BE2C (cell line): Measurements from ENCODE around the gene CAMTA1.

Experiments
- DNase-seq: peaks from one replicate; pipeline ENCODE4 v3.0.0-alpha.2; 2020
- H3K27me3 ChIP-seq: fragments of 250-450 bp; sonication (Bioruptor Pico); 2 replicates; pipeline ENCODE4 v1.5.1; 2020; ENCODE audit warnings: mild to moderate bottlenecking
- H3K36me3 ChIP-seq: fragments of 250-450 bp; sonication (Bioruptor Pico); 2 replicates; pipeline ENCODE4 v1.5.1; 2020; ENCODE audit warnings: mild to moderate bottlenecking
- H3K4me1 ChIP-seq: fragments of 250-450 bp; sonication (Bioruptor Pico); 2 replicates; pipeline ENCODE4 v1.5.1; 2020
- H3K4me3 ChIP-seq: 2 replicates; pipeline ENCODE4 v1.5.1; 2011; ENCODE audit warnings: low read depth, low read length
- H3K9me3 ChIP-seq: fragments of 250-450 bp; sonication (Bioruptor Pico); 2 replicates; pipeline ENCODE4 v1.5.1; 2020
- TF ChIP-seq, protein P1 (sequence below): IDR thresholded peaks from 2 replicates; pipeline ENCODE4 v1.5.1; 2012; ENCODE audit warnings: mild to moderate bottlenecking, low read depth, low read length

Gene CAMTA1

GRCh38 chr1:7085521-7085920 lies 300.3 kb downstream of the CAMTA1 start:
- no peaks in the 10 kb centered on the region for H3K36me3 ChIP-seq
- H3K27me3 ChIP-seq: no peaks in the 10 kb centered on the region
- TF ChIP-seq, protein P1, sequence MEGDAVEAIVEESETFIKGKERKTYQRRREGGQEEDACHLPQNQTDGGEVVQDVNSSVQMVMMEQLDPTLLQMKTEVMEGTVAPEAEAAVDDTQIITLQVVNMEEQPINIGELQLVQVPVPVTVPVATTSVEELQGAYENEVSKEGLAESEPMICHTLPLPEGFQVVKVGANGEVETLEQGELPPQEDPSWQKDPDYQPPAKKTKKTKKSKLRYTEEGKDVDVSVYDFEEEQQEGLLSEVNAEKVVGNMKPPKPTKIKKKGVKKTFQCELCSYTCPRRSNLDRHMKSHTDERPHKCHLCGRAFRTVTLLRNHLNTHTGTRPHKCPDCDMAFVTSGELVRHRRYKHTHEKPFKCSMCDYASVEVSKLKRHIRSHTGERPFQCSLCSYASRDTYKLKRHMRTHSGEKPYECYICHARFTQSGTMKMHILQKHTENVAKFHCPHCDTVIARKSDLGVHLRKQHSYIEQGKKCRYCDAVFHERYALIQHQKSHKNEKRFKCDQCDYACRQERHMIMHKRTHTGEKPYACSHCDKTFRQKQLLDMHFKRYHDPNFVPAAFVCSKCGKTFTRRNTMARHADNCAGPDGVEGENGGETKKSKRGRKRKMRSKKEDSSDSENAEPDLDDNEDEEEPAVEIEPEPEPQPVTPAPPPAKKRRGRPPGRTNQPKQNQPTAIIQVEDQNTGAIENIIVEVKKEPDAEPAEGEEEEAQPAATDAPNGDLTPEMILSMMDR: no peak
- DNase-seq: no peak
- no peaks in the 10 kb centered on the region for H3K4me1 ChIP-seq
- H3K4me3 ChIP-seq: no peak overlapping the region
- H3K9me3 ChIP-seq: no peaks in the 10 kb centered on the region

DNA sequence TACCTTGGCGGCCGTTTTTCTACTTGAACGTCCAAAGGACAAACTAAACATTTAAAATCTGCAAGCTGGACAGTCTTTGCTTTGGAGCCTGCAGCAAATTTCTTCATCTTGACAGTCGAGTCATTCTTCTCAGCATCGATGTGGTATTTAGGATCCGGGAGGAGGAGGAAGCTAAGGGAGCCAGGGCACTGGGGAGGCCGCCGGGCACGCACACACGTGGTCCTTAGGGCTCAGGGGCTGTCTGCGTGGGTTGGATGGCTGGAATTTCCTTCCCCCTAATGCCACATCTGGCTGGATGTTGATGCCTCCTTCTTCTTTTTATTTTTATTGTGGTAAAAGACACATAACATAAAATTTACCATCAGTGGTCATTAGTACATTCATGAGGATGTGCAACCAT lies 300.9 kb downstream of the CAMTA1 start:
- no peaks in the 10 kb centered on the region for H3K27me3 ChIP-seq
- H3K4me3 ChIP-seq: no peak overlapping the region
- no peaks in the 10 kb centered on the region for H3K9me3 ChIP-seq
- DNase-seq: no peak
- no peaks in the 10 kb centered on the region for H3K4me1 ChIP-seq
- TF ChIP-seq, protein P1: no peak
- H3K36me3 ChIP-seq: no peaks in the 10 kb centered on the region

GRCh38 chr1:7087888-7088287 lies 302.6 kb downstream of the CAMTA1 start:
- no peak overlapping the region for H3K4me3 ChIP-seq
- DNase-seq: no peak
- H3K4me1 ChIP-seq: no peaks in the 10 kb centered on the region
- TF ChIP-seq, protein P1: no peak
- no peaks in the 10 kb centered on the region for H3K27me3 ChIP-seq
- no peaks in the 10 kb centered on the region for H3K9me3 ChIP-seq
- H3K36me3 ChIP-seq: no peaks in the 10 kb centered on the region

DNA sequence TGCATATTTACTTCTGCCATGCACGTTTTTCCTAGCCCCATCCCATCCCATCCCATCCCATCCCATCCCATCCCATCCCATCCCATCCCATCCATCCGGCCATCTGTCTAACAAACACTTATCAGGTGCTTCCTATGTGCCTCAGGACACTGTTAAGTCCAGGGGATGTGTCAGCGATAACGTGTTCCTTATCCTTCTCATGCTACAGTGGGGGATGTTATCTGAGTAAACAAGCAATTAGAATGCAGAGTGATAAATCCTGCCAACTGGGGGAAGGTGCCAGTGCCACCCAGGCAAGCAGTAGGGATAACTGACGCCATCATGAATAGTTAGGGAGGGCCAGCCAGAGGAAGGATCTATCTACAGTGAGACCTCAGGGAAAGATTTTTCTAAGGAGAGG lies 304.2 kb downstream of the CAMTA1 start:
- no peak for DNase-seq
- TF ChIP-seq, protein P1: no peak
- Histone ChIP-seq H3K27me3 (no peaks in the 10 kb centered on the region), H3K4me1 (no peaks in the 10 kb centered on the region), H3K36me3 (no peaks in the 10 kb centered on the region), H3K9me3 (no peaks in the 10 kb centered on the region), H3K4me3 (no peak overlapping the region)

- Histone ChIP-seq H3K4me1 (no peaks in the 10 kb centered on the region), H3K27me3 (no peaks in the 10 kb centered on the region), H3K4me3 (no peak overlapping the region), H3K36me3 (no peaks in the 10 kb centered on the region), H3K9me3 (no peaks in the 10 kb centered on the region)
- no peak for DNase-seq
- TF ChIP-seq, protein P1: no peak
These were observed 308.0 kb downstream of the CAMTA1 start for GRCh38 chr1:7093297-7093696.

DNA sequence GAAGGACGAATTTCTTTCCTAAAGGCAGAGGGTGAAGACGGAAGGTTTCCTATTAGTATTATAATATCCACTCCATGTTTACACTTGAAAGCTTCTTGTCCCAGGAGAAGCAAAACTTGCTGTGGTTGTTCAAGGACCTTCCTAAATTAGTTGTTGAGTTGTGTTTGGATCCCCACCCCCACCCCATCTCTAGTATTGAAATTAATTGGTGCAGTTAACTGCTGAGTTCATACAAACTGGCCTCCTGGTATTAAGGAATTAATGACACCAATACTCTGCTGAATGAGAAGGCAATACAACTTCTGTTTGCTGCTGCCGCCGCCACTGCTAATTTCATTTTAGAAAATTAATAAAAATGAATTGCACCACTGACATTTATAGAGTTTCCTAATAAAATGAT lies 308.8 kb downstream of the CAMTA1 start:
- Histone ChIP-seq H3K27me3 (no peaks in the 10 kb centered on the region), H3K9me3 (no peaks in the 10 kb centered on the region), H3K4me1 (no peaks in the 10 kb centered on the region), H3K36me3 (no peaks in the 10 kb centered on the region), H3K4me3 (no peak overlapping the region)
- TF ChIP-seq, protein P1: no peak
- DNase-seq: no peak
